Measurements from ENCODE around the gene PARP16.

PARP16 gene

GRCh38 chr15:65266469-65266868 is 20.2 kb downstream of the PARP16 start:
- no peaks in the 10 kb centered on the region for H3K27me3 ChIP-seq (ENCODE audit: low read depth, low read length)

GRCh38 chr15:65264863-65265430 is 21.7 kb downstream of the PARP16 start:
- H3K4me3 ChIP-seq (ENCODE audit: low read length) = no peak overlapping the region
- no peaks in the 10 kb centered on the region for H3K9me3 ChIP-seq (ENCODE audit: insufficient read depth, low read length)
- no peaks in the 10 kb centered on the region for H4K20me1 ChIP-seq (ENCODE audit: insufficient read depth, low read length)
- no peaks in the 10 kb centered on the region for H3K27me3 ChIP-seq (ENCODE audit: low read depth, low read length)
- no peaks in the 10 kb centered on the region for H3K4me1 ChIP-seq (ENCODE audit: low read length)
- H3K27ac ChIP-seq (ENCODE audit: low read length) = no peak overlapping the region
- H2AFZ ChIP-seq (ENCODE audit: low read depth, low read length) = no peak overlapping the region
- no peaks in the 10 kb centered on the region for H3K79me2 ChIP-seq (ENCODE audit: low read length)
- H3K36me3 ChIP-seq (replicated peaks; ENCODE audit: low read depth, low read length) = peaks cover 15% of the 10 kb centered on the region
- no peak for TF ChIP-seq EZH2phosphoT487 (IDR thresholded peaks at IDR 0.05; ENCODE audit: low read depth)
- TF ChIP-seq CTCF (IDR thresholded peaks at IDR 0.05; ENCODE audit: low read depth, low read length) = no peak
- H3K4me2 ChIP-seq (ENCODE audit: low read length) = no peak overlapping the region
- no peak overlapping the region for H3K9ac ChIP-seq (ENCODE audit: low read length)

More at GRCh38 chr15:65266469-65266868, 20.2 kb downstream of the PARP16 start:
- TF ChIP-seq CTCF (IDR thresholded peaks at IDR 0.05; ENCODE audit: low read depth, low read length) (no peak), EZH2phosphoT487 (IDR thresholded peaks at IDR 0.05; ENCODE audit: low read depth) (no peak)
- Histone ChIP-seq H3K4me1 (ENCODE audit: low read length) (no peaks in the 10 kb centered on the region), H4K20me1 (ENCODE audit: insufficient read depth, low read length) (no peaks in the 10 kb centered on the region), H2AFZ (ENCODE audit: low read depth, low read length) (no peak overlapping the region), H3K36me3 (replicated peaks; ENCODE audit: low read depth, low read length) (peaks cover 10% of the 10 kb centered on the region), H3K27ac (ENCODE audit: low read length) (no peak overlapping the region), H3K4me3 (ENCODE audit: low read length) (no peak overlapping the region), H3K9ac (ENCODE audit: low read length) (no peak overlapping the region), H3K4me2 (ENCODE audit: low read length) (no peak overlapping the region), H3K9me3 (ENCODE audit: insufficient read depth, low read length) (no peaks in the 10 kb centered on the region), H3K79me2 (ENCODE audit: low read length) (no peaks in the 10 kb centered on the region)

- Histone ChIP-seq H3K27me3 (ENCODE audit: low read depth, low read length) (no peaks in the 10 kb centered on the region), H3K9ac (ENCODE audit: low read length) (no peak overlapping the region), H3K4me1 (ENCODE audit: low read length) (no peaks in the 10 kb centered on the region), H3K36me3 (replicated peaks; ENCODE audit: low read depth, low read length) (peaks cover 21% of the 10 kb centered on the region), H3K9me3 (ENCODE audit: insufficient read depth, low read length) (no peaks in the 10 kb centered on the region), H2AFZ (ENCODE audit: low read depth, low read length) (no peak overlapping the region), H3K4me2 (ENCODE audit: low read length) (no peak overlapping the region), H3K4me3 (ENCODE audit: low read length) (no peak overlapping the region), H4K20me1 (ENCODE audit: insufficient read depth, low read length) (no peaks in the 10 kb centered on the region), H3K79me2 (ENCODE audit: low read length) (no peaks in the 10 kb centered on the region), H3K27ac (ENCODE audit: low read length) (no peak overlapping the region)
- no peak for TF ChIP-seq CTCF (IDR thresholded peaks at IDR 0.05; ENCODE audit: low read depth, low read length)
- no peak for TF ChIP-seq EZH2phosphoT487 (IDR thresholded peaks at IDR 0.05; ENCODE audit: low read depth)
Observed at GRCh38 chr15:65263313-65263712, 23.4 kb downstream of the PARP16 start.

- Histone ChIP-seq H4K20me1 (ENCODE audit: insufficient read depth, low read length) (no peaks in the 10 kb centered on the region), H3K4me1 (ENCODE audit: low read length) (no peaks in the 10 kb centered on the region), H3K9me3 (ENCODE audit: insufficient read depth, low read length) (no peaks in the 10 kb centered on the region), H3K4me2 (ENCODE audit: low read length) (no peak overlapping the region), H3K9ac (ENCODE audit: low read length) (no peak overlapping the region), H3K4me3 (ENCODE audit: low read length) (no peak overlapping the region), H2AFZ (ENCODE audit: low read depth, low read length) (no peak overlapping the region), H3K36me3 (replicated peaks; ENCODE audit: low read depth, low read length) (peaks cover 23% of the 10 kb centered on the region), H3K27ac (ENCODE audit: low read length) (no peak overlapping the region), H3K79me2 (ENCODE audit: low read length) (no peaks in the 10 kb centered on the region), H3K27me3 (ENCODE audit: low read depth, low read length) (no peaks in the 10 kb centered on the region)
- TF ChIP-seq CTCF (IDR thresholded peaks at IDR 0.05; ENCODE audit: low read depth, low read length) (no peak), EZH2phosphoT487 (IDR thresholded peaks at IDR 0.05; ENCODE audit: low read depth) (no peak)
Observed at GRCh38 chr15:65260968-65261367, 25.7 kb downstream of the PARP16 start.
